H9 (cell line): ENCODE data around the gene SLC38A5. TPM values are rescaled to one million over a fixed set of nuclear protein-coding genes. Genes with fewer than 3 reads are reported as not detected.

Source experiments
- DNase-seq: peaks from one replicate; pipeline ENCODE4 v3.0.0-alpha.2; 2017
- H2AFZ ChIP-seq: one replicate; pipeline ENCODE4 v1.6.1; 2013; ENCODE audit warnings: mild to moderate bottlenecking, low read length, control low read depth, moderate library complexity
- H2AK5ac ChIP-seq: 2 replicates; pipeline ENCODE4 v1.6.1; 2013; ENCODE audit warnings: low read length, control low read depth, mixed read lengths; ENCODE audit not compliant: insufficient read length
- H2BK120ac ChIP-seq: one replicate; pipeline ENCODE4 v1.6.1; 2013; ENCODE audit warnings: low read depth, mild to moderate bottlenecking, low read length, control low read depth, inconsistent platforms; ENCODE audit not compliant: poor library complexity, severe bottlenecking
- H2BK12ac ChIP-seq: 2 replicates; pipeline ENCODE4 v1.6.1; 2013; ENCODE audit warnings: low read length, control low read depth, mixed read lengths, low read depth; ENCODE audit not compliant: insufficient read length
- H2BK15ac ChIP-seq: 2 replicates; pipeline ENCODE4 v1.6.1; 2013; ENCODE audit warnings: low read depth, low read length, control low read depth
- H2BK20ac ChIP-seq: one replicate; pipeline ENCODE4 v1.6.1; 2013; ENCODE audit warnings: low read depth, mild to moderate bottlenecking, low read length, control low read depth, inconsistent platforms; ENCODE audit not compliant: poor library complexity, severe bottlenecking
- H2BK5ac ChIP-seq: 2 replicates; pipeline ENCODE4 v1.6.1; 2013; ENCODE audit warnings: low read length, control low read depth, mixed read lengths; ENCODE audit not compliant: insufficient read length
- H3K14ac ChIP-seq: 2 replicates; pipeline ENCODE4 v1.6.1; 2013; ENCODE audit warnings: low read length, control low read depth; ENCODE audit not compliant: insufficient read depth
- H3K18ac ChIP-seq: 2 replicates; pipeline ENCODE4 v1.6.1; 2013; ENCODE audit warnings: low read depth, mild to moderate bottlenecking, mixed read lengths, low read length, control low read depth; ENCODE audit not compliant: insufficient read length
- H3K23ac ChIP-seq: 2 replicates; pipeline ENCODE4 v1.6.1; 2013; ENCODE audit warnings: low read length, control low read depth, mixed read lengths, low read depth; ENCODE audit not compliant: insufficient read length
- H3K23me2 ChIP-seq: 2 replicates; pipeline ENCODE4 v1.6.1; 2013; ENCODE audit warnings: low read depth, mild to moderate bottlenecking, mixed read lengths, low read length, control low read depth; ENCODE audit not compliant: insufficient read length, poor library complexity, severe bottlenecking
- H3K27ac ChIP-seq: 2 replicates; pipeline ENCODE4 v1.5.1; 2013; ENCODE audit warnings: low read length, control low read depth, mixed read lengths, low read depth; ENCODE audit not compliant: insufficient read length
- H3K27me3 ChIP-seq: 2 replicates; pipeline ENCODE4 v1.6.1; 2013; ENCODE audit warnings: low read length, control low read depth, inconsistent platforms; ENCODE audit not compliant: insufficient read depth
- H3K4ac ChIP-seq: 2 replicates; pipeline ENCODE4 v1.6.1; 2013; ENCODE audit warnings: low read depth, mild to moderate bottlenecking, control low read depth, inconsistent platforms, low read length, moderate library complexity
- H3K4me1 ChIP-seq: 2 replicates; pipeline ENCODE4 v1.6.1; 2013; ENCODE audit warnings: low read length, control low read depth, inconsistent platforms; ENCODE audit not compliant: insufficient read depth
- H3K4me2 ChIP-seq: 2 replicates; pipeline ENCODE4 v1.6.1; 2013; ENCODE audit warnings: low read length, control low read depth, mixed read lengths; ENCODE audit not compliant: insufficient read length, insufficient read depth
- H3K56ac ChIP-seq: 2 replicates; pipeline ENCODE4 v1.6.1; 2013; ENCODE audit warnings: low read depth, mild to moderate bottlenecking, mixed read lengths, low read length, control low read depth; ENCODE audit not compliant: insufficient read length
- H3K79me1 ChIP-seq: 2 replicates; pipeline ENCODE4 v1.6.1; 2013; ENCODE audit warnings: low read depth, mild to moderate bottlenecking, moderate library complexity, low read length, control low read depth, inconsistent platforms; ENCODE audit not compliant: insufficient read depth, poor library complexity, severe bottlenecking
- H3K79me2 ChIP-seq: 2 replicates; pipeline ENCODE4 v1.6.1; 2013; ENCODE audit warnings: low read length, control low read depth, inconsistent platforms; ENCODE audit not compliant: insufficient read depth
- H3K9ac ChIP-seq: 2 replicates; pipeline ENCODE4 v1.6.1; 2013; ENCODE audit warnings: low read length, control low read depth, mixed read lengths; ENCODE audit not compliant: insufficient read length; ENCODE audit errors: extremely low read depth
- H3K9me3 ChIP-seq: one replicate; pipeline ENCODE4 v1.6.1; 2013; ENCODE audit warnings: low read depth, low read length, inconsistent platforms; ENCODE audit not compliant: control insufficient read depth
- H3T11ph ChIP-seq: one replicate; pipeline ENCODE4 v1.6.1; 2013; ENCODE audit warnings: mild to moderate bottlenecking, low read length, control low read depth, inconsistent platforms
- H4K20me1 ChIP-seq: one replicate; pipeline ENCODE4 v1.6.1; 2013; ENCODE audit not compliant: control insufficient read depth, insufficient read length, insufficient read depth
- H4K5ac ChIP-seq: 2 replicates; pipeline ENCODE4 v1.6.1; 2013; ENCODE audit warnings: low read depth, mild to moderate bottlenecking, mixed read lengths, low read length, control low read depth; ENCODE audit not compliant: insufficient read length
- H4K8ac ChIP-seq: replicated peaks from 2 replicates; pipeline ENCODE4 v1.6.1; 2013; ENCODE audit warnings: low read length, control low read depth, mixed read lengths, low read depth; ENCODE audit not compliant: insufficient read length
- H4K91ac ChIP-seq: 2 replicates; pipeline ENCODE4 v1.6.1; 2013; ENCODE audit warnings: low read depth, mild to moderate bottlenecking, moderate library complexity, mixed read lengths, low read length, control low read depth; ENCODE audit not compliant: insufficient read length
- H3K27ac Mint-ChIP-seq, 3 experiments: 2 replicates in 2 of 3; 3 replicates in 1 of 3; pipeline ENCODE4 v1.8.0; 2020 to 2021; ENCODE audit warnings: mixed read lengths in 3 of 3, mild to moderate bottlenecking in 1 of 3, moderate library complexity in 1 of 3
- H3K27me3 Mint-ChIP-seq: 2 replicates; pipeline ENCODE4 v1.8.0; 2021; ENCODE audit warnings: low read depth, mild to moderate bottlenecking, moderate library complexity, mixed read lengths
- H3K36me3 Mint-ChIP-seq, 3 experiments: 2 replicates in 2 of 3; 3 replicates in 1 of 3; pipeline ENCODE4 v1.8.0; 2020 to 2021; ENCODE audit warnings: low read depth in 3 of 3, mixed read lengths in 3 of 3; ENCODE audit not compliant: insufficient read depth in 1 of 3
- H3K4me1 Mint-ChIP-seq, 2 experiments: 2 replicates each; pipeline ENCODE4 v1.8.0; 2020; ENCODE audit warnings: mixed read lengths in 2 of 2
- H3K4me3 Mint-ChIP-seq, 2 experiments: 2 replicates in 1 of 2; 3 replicates in 1 of 2; pipeline ENCODE4 v1.8.0; 2020 to 2021; ENCODE audit warnings: mild to moderate bottlenecking in 2 of 2, mixed read lengths in 2 of 2, moderate library complexity in 1 of 2
- H3K9me3 Mint-ChIP-seq, 2 experiments: 2 replicates in 1 of 2; 3 replicates in 1 of 2; pipeline ENCODE4 v1.8.0; 2020; ENCODE audit warnings: mild to moderate bottlenecking in 2 of 2, mixed read lengths in 2 of 2, moderate library complexity in 1 of 2
- WGBS: extraction: QIAGEN DNeasy Blood & Tissue Kit; methylation state at CpG from one replicate; pipeline ENCODE4 v1.1.7; 2013; ENCODE audit warnings: missing lambda C conversion rate, low lambda C conversion rate, mixed read lengths; ENCODE audit not compliant: insufficient read length; ENCODE audit errors: extremely low coverage; 5-methylcytosine and 5-hydroxymethylcytosine counted together
- total RNA-seq: library from RNA; stranded (reverse); gene quantifications from 2 replicates; pipeline ENCODE4 v1.2.1, GENCODE V29; 2021
- TF ChIP-seq, protein P1 (sequence below): fragments of 200-600 bp; sonication (generic); conservative IDR thresholded peaks from 3 replicates; pipeline ENCODE4 v1.8.0; 2021; ENCODE audit warnings: antibody characterized with exemption, mild to moderate bottlenecking

The SLC38A5 gene
- total RNA-seq, 1 experiment from 2014 or later, result 28.3 TPM

GRCh38 chrX:48497871-48498270 lies 27.8 kb upstream of the SLC38A5 start:
- Mint-ChIP-seq H3K9me3 (peaks cover 69 to 78% of the 10 kb centered on the region in 2 experiments), H3K27ac (no peak overlapping the region), H3K36me3 (no peaks in the 10 kb centered on the region; a peak in 2 of 7 replicates), H3K27me3 (no peaks in the 10 kb centered on the region; the same call in none of the 2 replicates), H3K4me3 (no peak overlapping the region), H3K4me1 (0 out of 4 replicates have a peak, but pooled peaks cover 0 to 2% of the 10 kb centered on the region in 2 experiments)
- no peak overlapping the region for H2BK12ac ChIP-seq
- H3K4me2 ChIP-seq, result no peak overlapping the region
- no peak overlapping the region for H4K8ac ChIP-seq
- H3K56ac ChIP-seq, result no peak overlapping the region
- H4K5ac ChIP-seq, result no peak overlapping the region
- no peaks in the 10 kb centered on the region for H3K79me1 ChIP-seq
- no peak overlapping the region for H4K91ac ChIP-seq
- no peak overlapping the region for H2BK5ac ChIP-seq
- H3T11ph ChIP-seq, result no peak overlapping the region
- no peaks in the 10 kb centered on the region for H3K23me2 ChIP-seq
- H3K79me2 ChIP-seq, result no peaks in the 10 kb centered on the region
- TF ChIP-seq, protein P1, sequence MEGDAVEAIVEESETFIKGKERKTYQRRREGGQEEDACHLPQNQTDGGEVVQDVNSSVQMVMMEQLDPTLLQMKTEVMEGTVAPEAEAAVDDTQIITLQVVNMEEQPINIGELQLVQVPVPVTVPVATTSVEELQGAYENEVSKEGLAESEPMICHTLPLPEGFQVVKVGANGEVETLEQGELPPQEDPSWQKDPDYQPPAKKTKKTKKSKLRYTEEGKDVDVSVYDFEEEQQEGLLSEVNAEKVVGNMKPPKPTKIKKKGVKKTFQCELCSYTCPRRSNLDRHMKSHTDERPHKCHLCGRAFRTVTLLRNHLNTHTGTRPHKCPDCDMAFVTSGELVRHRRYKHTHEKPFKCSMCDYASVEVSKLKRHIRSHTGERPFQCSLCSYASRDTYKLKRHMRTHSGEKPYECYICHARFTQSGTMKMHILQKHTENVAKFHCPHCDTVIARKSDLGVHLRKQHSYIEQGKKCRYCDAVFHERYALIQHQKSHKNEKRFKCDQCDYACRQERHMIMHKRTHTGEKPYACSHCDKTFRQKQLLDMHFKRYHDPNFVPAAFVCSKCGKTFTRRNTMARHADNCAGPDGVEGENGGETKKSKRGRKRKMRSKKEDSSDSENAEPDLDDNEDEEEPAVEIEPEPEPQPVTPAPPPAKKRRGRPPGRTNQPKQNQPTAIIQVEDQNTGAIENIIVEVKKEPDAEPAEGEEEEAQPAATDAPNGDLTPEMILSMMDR, result no peak
- H2AFZ ChIP-seq, result no peak overlapping the region
- no peak overlapping the region for H3K27ac ChIP-seq
- no peaks in the 10 kb centered on the region for H3K27me3 ChIP-seq
- peaks cover 9% of the 10 kb centered on the region for H3K9me3 ChIP-seq
- H3K9ac ChIP-seq, result no peak overlapping the region
- no peaks in the 10 kb centered on the region for H4K20me1 ChIP-seq
- H3K4ac ChIP-seq, result no peak overlapping the region
- no peak overlapping the region for H2BK20ac ChIP-seq
- no peak overlapping the region for H2BK15ac ChIP-seq
- H2BK120ac ChIP-seq, result no peak overlapping the region
- DNase-seq, result no peak
- WGBS, result no CpG with 5 or more reads among the region's 5 CpGs
- no peak overlapping the region for H3K18ac ChIP-seq
- no peak overlapping the region for H3K23ac ChIP-seq
- no peaks in the 10 kb centered on the region for H3K4me1 ChIP-seq
- H3K14ac ChIP-seq, result no peak overlapping the region
- H2AK5ac ChIP-seq, result no peak overlapping the region
